GM19397 (cell line): ENCODE results near the gene MIER2.

ENCODE experiments used
- ATAC-seq: cut with Tn5 transposase; IDR thresholded peaks from one replicate; pipeline ENCODE4 v1.9.1; 2021; ENCODE audit warnings: mild to moderate bottlenecking, moderate library complexity; ENCODE audit not compliant: unreplicated experiment

MIER2 gene

GRCh38 chr19:310781-311496 is 33.7 kb downstream of the MIER2 start:
- ATAC-seq, result no peak

GRCh38 chr19:310141-310651 is 34.4 kb downstream of the MIER2 start:
- no peak for ATAC-seq

- no peak for ATAC-seq
Measured at GRCh38 chr19:309206-309565, 35.4 kb downstream of the MIER2 start.

- no peak for ATAC-seq
Measured at GRCh38 chr19:308471-309205, 36.0 kb downstream of the MIER2 start.

GRCh38 chr19:307793-308420 is 36.7 kb downstream of the MIER2 start:
- no peak for ATAC-seq

- ATAC-seq, result no peak
Measured at GRCh38 chr19:307111-307531, 37.5 kb downstream of the MIER2 start.

- no peak for ATAC-seq
Measured at GRCh38 chr19:306151-306900, 38.3 kb downstream of the MIER2 start.

GRCh38 chr19:305240-306150 is 39.1 kb downstream of the MIER2 start:
- no peak for ATAC-seq

- no peak for ATAC-seq
Measured at GRCh38 chr19:296476-297225, 47.9 kb downstream of the MIER2 start.

GRCh38 chr19:295687-296370 is 48.8 kb downstream of the MIER2 start:
- ATAC-seq, result no peak

GRCh38 chr19:294946-295686 is 49.5 kb downstream of the MIER2 start:
- ATAC-seq, result no peak

- no peak for ATAC-seq
Measured at GRCh38 chr19:294341-294945, 50.2 kb downstream of the MIER2 start.

GRCh38 chr19:293436-294110 is 51.0 kb downstream of the MIER2 start:
- no peak for ATAC-seq

- no peak for ATAC-seq
Measured at GRCh38 chr19:292951-293350, 51.6 kb downstream of the MIER2 start.

GRCh38 chr19:292281-292884 is 52.2 kb downstream of the MIER2 start:
- no peak for ATAC-seq

- no peak for ATAC-seq
Measured at GRCh38 chr19:291561-292280, 52.9 kb downstream of the MIER2 start.
